ENCODE results near the gene CHD5.

CHD5 gene

DNA sequence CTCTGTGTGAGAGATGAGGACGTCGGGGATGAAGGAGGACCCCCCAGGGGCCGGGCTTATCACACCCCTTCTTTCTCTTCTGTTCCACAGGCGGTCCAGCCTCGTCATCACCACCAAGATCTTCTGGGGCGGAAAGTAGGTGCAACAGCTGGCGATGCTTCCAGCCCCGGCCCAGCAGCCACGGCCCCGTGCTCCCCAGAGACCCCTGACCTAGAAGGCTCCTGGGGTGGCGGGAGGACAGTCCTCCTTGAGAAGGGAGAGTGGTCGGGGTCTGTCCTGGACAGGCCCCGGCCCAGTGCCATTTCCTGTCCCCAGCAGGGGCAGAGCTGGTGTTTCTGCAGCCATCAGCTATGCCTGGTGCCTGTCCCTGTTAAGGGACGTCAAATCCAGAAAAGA is 92.7 kb downstream of the CHD5 start:
- TF ChIP-seq, protein P1, sequence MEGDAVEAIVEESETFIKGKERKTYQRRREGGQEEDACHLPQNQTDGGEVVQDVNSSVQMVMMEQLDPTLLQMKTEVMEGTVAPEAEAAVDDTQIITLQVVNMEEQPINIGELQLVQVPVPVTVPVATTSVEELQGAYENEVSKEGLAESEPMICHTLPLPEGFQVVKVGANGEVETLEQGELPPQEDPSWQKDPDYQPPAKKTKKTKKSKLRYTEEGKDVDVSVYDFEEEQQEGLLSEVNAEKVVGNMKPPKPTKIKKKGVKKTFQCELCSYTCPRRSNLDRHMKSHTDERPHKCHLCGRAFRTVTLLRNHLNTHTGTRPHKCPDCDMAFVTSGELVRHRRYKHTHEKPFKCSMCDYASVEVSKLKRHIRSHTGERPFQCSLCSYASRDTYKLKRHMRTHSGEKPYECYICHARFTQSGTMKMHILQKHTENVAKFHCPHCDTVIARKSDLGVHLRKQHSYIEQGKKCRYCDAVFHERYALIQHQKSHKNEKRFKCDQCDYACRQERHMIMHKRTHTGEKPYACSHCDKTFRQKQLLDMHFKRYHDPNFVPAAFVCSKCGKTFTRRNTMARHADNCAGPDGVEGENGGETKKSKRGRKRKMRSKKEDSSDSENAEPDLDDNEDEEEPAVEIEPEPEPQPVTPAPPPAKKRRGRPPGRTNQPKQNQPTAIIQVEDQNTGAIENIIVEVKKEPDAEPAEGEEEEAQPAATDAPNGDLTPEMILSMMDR (IDR thresholded peaks at IDR 0.05): no peak
- TF ChIP-seq ZFX (IDR thresholded peaks at IDR 0.05; ENCODE audit: borderline replicate concordance): no peak
- H3K27ac ChIP-seq: no peak overlapping the region

DNA sequence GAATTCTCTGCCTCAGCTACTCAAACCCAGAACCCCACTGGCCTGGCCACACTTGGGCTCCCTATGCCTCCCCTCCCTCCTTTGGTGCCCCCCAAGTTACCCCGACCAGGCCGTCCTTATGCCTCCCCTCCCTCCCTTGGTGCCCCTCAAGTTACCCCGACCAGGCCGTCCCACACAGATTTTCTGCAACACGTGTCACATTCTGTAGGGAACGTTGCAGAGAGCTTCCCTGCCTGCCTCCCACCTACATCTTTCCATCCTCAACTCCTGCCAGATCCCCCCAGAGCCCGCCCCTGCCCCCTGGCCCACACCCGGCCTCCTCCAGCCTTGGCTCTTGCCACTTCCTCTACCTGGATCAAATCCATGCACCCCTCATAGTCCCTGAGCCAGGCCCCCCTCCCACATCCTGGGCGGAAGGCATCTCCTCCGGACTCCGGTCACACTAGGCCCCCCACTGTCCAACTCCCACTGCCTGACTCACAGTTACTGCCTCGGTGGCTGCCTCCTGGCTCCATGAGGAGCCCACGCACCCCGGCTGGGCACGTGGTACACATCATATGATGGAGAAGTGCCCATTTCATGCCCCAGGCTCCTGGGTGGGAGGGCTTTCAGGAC is 93.3 kb downstream of the CHD5 start:
- H3K27ac ChIP-seq: no peak overlapping the region
- no peak for TF ChIP-seq ZFX (IDR thresholded peaks at IDR 0.05; ENCODE audit: borderline replicate concordance)
- TF ChIP-seq, protein P1 (IDR thresholded peaks at IDR 0.05): no peak

DNA sequence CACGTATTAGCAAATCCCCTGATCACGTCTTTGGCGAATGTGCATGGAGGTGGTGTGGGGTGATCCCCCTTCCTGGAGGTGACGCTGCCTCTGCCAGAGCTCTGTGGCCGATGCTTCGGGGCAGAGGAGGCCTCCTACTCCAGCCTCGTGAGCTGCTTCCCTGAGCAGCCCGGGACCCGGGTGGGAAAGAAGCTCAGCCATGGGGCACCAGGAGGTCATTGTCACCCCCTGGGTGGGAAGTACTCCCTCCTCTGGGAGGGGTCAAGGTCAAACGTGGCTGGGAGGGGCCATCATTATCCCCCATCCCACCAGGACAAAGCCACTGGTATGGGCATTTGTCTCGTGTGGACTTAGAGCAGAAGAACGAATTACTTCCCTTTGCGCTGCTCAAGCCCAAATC is 93.8 kb downstream of the CHD5 start:
- no peak for TF ChIP-seq ZFX (IDR thresholded peaks at IDR 0.05; ENCODE audit: borderline replicate concordance)
- TF ChIP-seq, protein P1 (IDR thresholded peaks at IDR 0.05): no peak
- H3K27ac ChIP-seq: no peak overlapping the region

DNA sequence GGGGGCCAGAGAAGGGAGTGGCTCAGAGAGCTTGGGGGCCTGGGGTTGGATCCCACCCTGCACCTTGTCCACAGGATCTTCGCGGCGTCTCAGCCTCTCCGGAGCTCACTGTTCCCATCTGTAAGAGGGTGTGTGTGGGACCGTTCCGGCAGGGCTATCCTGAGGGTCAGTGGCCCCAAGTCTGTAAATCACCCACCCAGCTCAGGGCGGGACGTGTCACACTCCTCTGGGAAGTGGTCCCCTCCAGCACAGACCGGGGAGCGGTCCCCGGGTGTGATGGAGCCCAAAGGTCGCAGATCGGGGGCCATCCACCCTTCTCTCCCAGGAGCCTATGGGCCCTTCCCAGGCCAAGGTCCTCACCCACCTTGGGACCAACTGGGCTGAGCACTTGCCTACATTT is 94.5 kb downstream of the CHD5 start:
- no peak overlapping the region for H3K27ac ChIP-seq
- TF ChIP-seq, protein P1 (IDR thresholded peaks at IDR 0.05): no peak
- TF ChIP-seq ZFX (IDR thresholded peaks at IDR 0.05; ENCODE audit: borderline replicate concordance): no peak

DNA sequence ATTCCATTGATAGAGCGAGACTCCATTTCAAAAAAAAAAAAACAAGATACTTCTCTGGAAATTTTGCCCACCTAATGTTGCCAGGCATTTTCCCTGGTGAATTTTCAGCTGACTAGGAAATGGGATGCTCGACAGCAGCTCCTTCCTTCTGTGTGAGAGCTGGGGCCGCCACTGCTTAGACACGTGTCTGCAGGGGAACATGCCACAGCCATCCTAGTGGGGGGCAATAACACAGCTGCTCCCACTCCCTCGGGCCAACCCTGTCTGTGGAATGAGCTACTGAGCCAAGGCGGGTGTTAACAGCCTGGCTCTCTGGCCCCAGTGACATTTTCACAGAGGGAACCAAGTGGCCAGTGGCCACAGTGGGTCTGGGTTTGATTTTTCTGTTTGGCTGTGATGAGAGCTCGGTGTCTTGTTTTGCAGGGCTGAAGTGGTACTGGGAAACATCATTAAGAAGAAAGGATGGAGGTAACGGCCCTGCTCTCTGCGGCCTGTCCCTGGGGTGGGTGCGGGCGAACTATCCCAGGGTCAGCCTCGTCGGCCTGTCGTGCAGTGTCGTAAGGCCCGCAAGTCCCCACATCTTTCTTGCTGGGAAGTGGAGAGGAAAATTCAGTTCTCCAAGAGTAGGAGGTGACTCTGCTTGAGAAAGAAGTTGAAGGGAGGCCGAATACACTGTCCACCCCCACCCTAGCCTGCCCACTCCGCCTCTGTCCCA is 95.2 kb downstream of the CHD5 start:
- TF ChIP-seq, protein P1 (IDR thresholded peaks at IDR 0.05): no peak
- TF ChIP-seq ZFX (IDR thresholded peaks at IDR 0.05; ENCODE audit: borderline replicate concordance): no peak
- H3K27ac ChIP-seq: no peak overlapping the region

DNA sequence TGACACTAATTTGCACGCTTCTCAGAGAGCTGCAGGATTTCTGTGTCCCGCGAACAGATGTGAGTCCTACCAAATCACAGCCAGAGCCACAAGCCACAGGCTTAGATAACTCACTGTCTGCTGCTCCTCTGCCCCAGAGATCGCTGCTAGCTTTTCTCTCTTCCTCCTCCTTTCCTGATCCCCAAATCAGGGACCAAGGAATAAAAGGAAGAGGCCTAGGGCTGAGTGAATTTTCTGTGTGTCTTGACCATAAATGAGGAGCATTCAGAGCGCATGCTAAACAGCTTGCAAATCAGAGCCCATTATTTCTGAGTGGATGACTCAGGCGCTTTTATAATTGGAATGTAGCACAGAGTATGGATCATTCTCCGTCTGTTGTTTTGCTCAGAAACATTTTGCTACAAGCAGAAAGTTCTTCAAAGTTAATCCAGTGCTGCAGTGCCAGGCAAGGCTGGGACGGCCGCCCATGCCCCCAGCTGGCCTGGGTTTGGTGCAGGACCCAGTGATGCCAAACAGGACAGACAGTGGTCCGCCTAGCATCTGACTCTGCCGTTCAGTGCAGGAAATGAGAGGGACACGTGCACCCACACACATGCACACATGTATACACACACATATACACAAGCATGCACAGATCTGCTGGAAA is 96.2 kb downstream of the CHD5 start:
- no peak overlapping the region for H3K27ac ChIP-seq
- TF ChIP-seq, protein P1 (IDR thresholded peaks at IDR 0.05): no peak
- TF ChIP-seq ZFX (IDR thresholded peaks at IDR 0.05; ENCODE audit: borderline replicate concordance): no peak

DNA sequence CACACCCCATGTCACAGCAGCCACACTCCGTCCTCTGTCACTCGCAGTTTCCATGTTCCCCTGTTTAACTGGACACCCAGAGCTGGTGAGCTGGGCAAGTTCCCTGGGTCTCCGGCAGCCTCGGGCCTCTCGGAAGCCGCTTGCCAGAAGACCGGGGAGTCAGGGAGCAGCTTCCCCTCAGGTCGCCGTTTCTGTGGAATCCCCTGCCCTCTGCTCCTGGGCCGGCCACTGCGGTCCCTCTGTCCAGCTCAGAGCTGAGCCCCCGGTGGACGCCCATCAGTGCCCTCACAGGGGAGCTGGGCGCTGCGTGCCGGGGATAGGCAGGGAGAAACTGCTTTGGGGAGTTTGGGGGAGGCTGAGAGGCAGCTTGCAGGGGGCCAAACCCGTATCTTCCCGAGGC is 96.7 kb downstream of the CHD5 start:
- no peak overlapping the region for H3K27ac ChIP-seq
- no peak for TF ChIP-seq ZFX (IDR thresholded peaks at IDR 0.05; ENCODE audit: borderline replicate concordance)
- TF ChIP-seq, protein P1 (IDR thresholded peaks at IDR 0.05): no peak
